Hematopoietic multipotent progenitor cell treated with erythropoietin and hydrocortisone succinate and interleukin-3 and kit ligand, for 6 days (in vitro differentiated cells): ENCODE measurements around the gene HTT.

Source experiments
- DNase-seq: peaks from one replicate; pipeline ENCODE4 v3.0.0-alpha.2; 2015

Gene HTT

DNA sequence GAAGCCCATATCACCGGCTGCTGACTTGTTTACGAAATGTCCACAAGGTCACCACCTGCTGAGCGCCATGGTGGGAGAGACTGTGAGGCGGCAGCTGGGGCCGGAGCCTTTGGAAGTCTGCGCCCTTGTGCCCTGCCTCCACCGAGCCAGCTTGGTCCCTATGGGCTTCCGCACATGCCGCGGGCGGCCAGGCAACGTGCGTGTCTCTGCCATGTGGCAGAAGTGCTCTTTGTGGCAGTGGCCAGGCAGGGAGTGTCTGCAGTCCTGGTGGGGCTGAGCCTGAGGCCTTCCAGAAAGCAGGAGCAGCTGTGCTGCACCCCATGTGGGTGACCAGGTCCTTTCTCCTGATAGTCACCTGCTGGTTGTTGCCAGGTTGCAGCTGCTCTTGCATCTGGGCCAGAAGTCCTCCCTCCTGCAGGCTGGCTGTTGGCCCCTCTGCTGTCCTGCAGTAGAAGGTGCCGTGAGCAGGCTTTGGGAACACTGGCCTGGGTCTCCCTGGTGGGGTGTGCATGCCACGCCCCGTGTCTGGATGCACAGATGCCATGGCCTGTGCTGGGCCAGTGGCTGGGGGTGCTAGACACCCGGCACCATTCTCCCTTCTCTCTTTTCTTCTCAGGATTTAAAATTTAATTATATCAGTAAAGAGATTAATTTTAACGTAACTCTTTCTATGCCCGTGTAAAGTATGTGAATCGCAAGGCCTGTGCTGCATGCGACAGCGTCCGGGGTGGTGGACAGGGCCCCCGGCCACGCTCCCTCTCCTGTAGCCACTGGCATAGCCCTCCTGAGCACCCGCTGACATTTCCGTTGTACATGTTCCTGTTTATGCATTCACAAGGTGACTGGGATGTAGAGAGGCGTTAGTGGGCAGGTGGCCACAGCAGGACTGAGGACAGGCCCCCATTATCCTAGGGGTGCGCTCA is 165.8 kb downstream of the HTT start:
- DNase-seq: no peak

GRCh38 chr4:3240936-3241522 is 166.5 kb downstream of the HTT start:
- DNase-seq: no peak

GRCh38 chr4:3241898-3242524 is 167.5 kb downstream of the HTT start:
- DNase-seq: no peak

- DNase-seq: no peak
Measured at GRCh38 chr4:3243136-3243780, 168.8 kb downstream of the HTT start.

DNA sequence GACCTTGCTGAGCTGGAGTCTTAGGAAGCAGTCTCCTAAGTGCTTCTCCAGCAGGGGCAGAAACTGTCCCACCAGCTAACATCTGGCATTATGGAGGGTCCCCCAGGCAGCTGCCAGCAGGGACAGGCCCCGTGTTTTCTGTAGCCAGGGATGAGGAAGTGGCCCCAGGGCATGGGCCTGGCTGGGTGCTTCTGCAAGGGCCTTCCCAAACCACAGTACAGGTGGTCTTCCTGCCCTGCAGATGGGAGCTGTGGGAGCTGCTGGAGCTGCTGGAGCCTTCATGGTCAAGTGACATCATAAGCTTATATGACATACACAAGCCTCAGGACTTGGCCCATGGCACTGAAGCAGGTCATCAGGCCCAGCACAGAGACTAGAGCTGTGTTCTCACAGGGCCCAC is 169.5 kb downstream of the HTT start:
- no peak for DNase-seq

- DNase-seq: no peak
Measured at GRCh38 chr4:3244747-3245146, 170.3 kb downstream of the HTT start.

GRCh38 chr4:3245676-3246075 is 171.2 kb downstream of the HTT start:
- no peak for DNase-seq

- DNase-seq: no peak
Measured at GRCh38 chr4:3246458-3247398, 172.2 kb downstream of the HTT start.

- DNase-seq: no peak
Measured at GRCh38 chr4:3247399-3248177, 173.1 kb downstream of the HTT start.

DNA sequence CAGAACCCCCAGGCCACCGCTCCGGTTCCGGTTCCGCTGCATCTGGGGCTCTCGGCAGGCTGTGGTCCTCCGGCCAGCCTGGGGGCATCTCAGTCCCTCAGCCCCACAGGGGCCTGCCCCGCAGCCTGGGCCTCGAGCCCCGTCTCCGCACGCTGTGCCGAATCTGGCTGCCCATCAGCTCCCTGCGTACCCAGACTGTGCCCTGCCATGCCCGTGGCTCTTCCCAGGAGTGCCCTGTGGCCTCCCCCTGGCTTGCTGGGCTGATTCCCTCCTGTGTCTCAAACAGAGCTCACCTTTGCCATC is 173.6 kb downstream of the HTT start:
- no peak for DNase-seq

- no peak for DNase-seq
Measured at GRCh38 chr4:3248811-3249661, 174.6 kb downstream of the HTT start, which contains the start of gene MSANTD1. Gene MSANTD1, plus strand, starts transcription at chr4:3249159. Its CDS starts 64 bp downstream, at chr4:3249223.

DNA sequence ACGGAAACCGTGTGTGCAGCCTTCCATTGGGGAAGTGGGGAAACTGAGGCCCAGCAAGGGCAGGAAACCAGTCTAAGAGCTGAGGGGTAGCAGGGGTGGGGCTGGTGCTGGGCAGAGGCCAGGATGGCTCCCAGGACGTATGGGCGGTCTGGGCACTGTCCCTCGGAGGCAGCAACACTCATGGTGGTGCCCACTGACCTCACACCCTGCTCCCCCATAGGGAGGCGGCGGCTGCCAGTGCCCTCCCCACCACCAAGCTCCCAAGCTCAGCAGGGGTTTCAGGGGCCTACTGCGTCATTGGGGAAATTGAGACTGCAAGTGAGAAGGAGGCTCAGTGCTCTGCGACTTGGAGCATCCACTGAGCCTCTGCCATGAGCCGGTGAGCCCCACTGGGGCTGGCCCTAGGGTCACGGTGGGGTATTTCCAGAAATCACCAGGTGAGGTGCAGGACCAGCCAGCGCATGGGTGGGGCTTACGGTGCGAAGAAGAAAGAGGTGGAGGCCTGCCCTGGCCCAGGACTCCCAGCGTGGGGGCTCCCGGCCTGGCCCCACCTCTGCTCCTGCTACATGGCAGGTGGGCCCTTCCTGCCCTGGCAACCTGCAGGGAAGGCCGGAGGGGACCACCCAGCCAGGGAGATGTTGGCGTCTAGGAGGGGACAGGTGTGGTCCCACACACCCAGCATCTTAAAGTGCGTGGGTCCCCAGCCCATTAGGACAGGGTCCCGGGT is 175.4 kb downstream of the HTT start:
- DNase-seq: no peak

DNA sequence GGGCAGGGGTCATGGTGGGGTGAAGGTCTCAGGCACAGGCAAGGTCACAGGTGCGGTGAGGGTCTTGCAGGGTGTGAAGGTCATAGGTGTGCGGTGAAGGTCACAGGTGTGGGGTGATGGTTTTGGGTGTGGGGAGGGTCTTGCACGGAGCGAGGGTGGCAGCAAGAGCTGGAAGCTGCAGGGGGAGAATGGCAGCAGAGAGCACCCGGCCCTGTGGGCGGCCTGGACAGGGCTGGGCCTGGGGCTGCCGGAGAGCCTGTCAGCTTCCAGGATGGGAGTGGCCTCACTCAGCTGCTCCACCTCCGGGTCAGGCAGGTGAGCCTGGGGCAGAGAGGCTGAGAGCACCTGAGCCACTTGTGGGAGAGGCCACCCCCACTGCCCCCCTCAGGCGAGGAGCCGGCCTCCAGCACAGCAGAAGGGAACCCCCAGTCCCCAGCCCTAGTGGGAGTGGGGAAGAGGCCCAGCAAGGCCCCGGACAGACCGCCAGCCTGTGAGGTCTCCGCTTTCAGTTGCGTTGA is 176.0 kb downstream of the HTT start:
- DNase-seq: no peak

DNA sequence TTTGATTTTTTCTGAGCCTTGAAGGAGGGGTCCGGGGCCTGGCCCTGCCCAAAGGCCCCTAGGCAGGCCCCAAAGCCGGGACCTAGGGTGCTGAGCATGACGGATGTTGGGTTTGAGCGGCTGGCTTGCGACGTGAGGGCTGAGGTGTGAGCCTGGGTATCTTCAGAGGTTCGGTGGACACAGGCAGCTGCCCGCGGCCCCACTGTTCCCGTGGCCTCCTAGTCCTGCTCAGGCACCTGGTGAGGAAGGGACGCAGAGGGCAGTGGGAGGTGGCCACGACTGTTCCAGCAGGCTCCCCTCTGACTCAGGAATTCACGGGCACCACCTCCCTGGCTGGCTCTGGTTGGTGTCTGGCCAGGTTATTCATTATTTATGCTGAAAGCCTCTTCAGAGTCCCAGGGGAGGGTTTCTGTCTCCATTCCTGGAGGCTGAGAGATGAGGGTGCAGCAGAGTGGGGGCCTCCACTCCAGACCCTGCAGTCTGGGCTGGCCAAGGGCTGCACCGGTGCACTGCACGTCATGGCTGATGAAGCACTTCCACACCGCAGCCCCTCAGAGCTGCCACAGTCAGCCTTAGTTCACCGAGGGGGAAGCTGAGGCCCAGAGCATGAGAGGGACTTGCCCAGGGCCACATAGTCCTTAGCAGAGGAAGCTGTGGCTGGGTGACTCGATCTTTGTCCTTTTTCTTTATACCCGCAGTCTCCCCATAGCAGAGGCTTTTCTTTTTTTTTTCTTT is 176.6 kb downstream of the HTT start:
- DNase-seq: no peak

GRCh38 chr4:3251691-3252479 is 177.4 kb downstream of the HTT start:
- DNase-seq: no peak

DNA sequence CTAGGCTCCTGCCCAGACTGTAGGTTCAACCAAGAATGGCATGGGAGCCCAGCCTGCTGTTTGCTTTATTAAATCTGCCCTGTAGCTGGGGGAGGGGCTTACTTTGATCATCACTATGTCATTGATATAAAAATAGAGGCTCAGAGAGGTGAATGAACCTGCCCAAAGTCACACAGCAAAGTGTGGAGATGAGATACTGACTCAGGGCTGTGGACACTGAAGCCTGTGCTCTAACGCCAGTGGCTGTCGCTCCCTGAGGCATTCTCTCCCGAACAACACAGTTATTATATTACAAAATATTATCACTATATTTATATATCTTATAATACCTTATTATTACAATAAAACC is 178.0 kb downstream of the HTT start:
- no peak for DNase-seq

DNA sequence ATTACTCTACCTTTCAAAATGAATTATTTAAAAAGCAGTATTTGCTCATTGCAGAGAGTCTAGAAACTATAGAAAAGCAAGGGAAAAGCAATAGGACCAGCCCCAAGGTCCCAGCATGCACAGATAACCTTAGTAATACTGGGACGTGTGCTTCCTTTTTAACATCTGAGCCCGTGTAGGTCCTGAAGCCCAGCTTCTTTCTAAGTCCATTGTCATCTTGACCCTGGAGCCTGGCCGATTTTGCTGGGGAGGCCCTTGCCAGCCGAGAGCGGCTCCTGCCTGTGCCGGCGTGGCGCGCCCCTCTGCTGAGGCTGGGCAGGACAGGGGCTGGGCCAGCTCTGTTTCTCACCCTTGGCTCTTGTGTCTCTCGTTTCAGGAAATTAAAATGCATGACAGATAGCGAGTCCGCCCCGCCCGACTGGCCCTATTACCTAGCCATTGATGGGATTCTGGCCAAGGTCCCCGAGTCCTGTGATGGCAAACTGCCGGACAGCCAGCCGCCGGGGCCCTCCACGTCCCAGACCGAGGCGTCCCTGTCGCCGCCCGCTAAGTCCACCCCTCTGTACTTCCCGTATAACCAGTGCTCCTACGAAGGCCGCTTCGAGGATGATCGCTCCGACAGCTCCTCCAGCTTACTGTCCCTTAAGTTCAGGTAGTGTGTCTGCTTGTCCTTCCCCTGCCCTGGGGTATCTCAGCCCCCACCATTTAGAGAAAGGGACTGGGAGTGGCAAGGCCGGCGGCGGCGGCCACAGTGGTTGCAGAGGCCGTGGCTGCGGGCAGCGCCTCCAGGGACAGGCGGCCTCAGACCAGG is 178.6 kb downstream of the HTT start:
- no peak for DNase-seq
